NT2/D1 (cell line): Measurements from ENCODE around the gene NMB.
A peak's percentile ranks its signal among the peaks of the same experiment; 100 is the strongest.

Source experiments
- DNase-seq: peaks from one replicate; pipeline ENCODE4 v3.0.0-alpha.2; 2011; ENCODE audit warnings: low read depth, low spot score
- H3K27me3 ChIP-seq: 2 replicates; pipeline ENCODE4 v1.6.0; 2011; ENCODE audit warnings: mild to moderate bottlenecking; ENCODE audit not compliant: insufficient read length, insufficient read depth
- H3K36me3 ChIP-seq: 2 replicates; pipeline ENCODE4 v1.6.1; 2011; ENCODE audit warnings: mild to moderate bottlenecking, low read length, mixed read lengths; ENCODE audit not compliant: insufficient read depth, insufficient read length
- H3K4me1 ChIP-seq: 2 replicates; pipeline ENCODE4 v1.5.1; 2011; ENCODE audit not compliant: insufficient read depth, insufficient read length
- H3K4me3 ChIP-seq: 2 replicates; pipeline ENCODE4 v1.5.1; 2011; ENCODE audit warnings: low read depth; ENCODE audit not compliant: insufficient read length
- H3K9ac ChIP-seq: 2 replicates; pipeline ENCODE4 v1.6.0; 2011; ENCODE audit warnings: low read depth; ENCODE audit not compliant: insufficient read length
- H3K9me3 ChIP-seq: 2 replicates; pipeline ENCODE4 v1.5.1; 2011; ENCODE audit warnings: mild to moderate bottlenecking, low read length; ENCODE audit not compliant: insufficient read depth
- SUZ12 ChIP-seq: IDR thresholded peaks from 2 replicates; pipeline ENCODE4 v1.6.1; 2011; ENCODE audit not compliant: insufficient read length, insufficient read depth; ENCODE audit errors: extremely low read depth
- YY1 ChIP-seq: IDR thresholded peaks from 2 replicates; pipeline ENCODE4 v1.6.1; 2011; ENCODE audit not compliant: insufficient read length, insufficient read depth
- ZNF274 ChIP-seq: IDR thresholded peaks from 2 replicates; pipeline ENCODE4 v1.6.1; 2011; ENCODE audit warnings: mild to moderate bottlenecking, low read depth, low read length

Gene NMB, protein sequence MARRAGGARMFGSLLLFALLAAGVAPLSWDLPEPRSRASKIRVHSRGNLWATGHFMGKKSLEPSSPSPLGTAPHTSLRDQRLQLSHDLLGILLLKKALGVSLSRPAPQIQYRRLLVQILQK

DNA sequence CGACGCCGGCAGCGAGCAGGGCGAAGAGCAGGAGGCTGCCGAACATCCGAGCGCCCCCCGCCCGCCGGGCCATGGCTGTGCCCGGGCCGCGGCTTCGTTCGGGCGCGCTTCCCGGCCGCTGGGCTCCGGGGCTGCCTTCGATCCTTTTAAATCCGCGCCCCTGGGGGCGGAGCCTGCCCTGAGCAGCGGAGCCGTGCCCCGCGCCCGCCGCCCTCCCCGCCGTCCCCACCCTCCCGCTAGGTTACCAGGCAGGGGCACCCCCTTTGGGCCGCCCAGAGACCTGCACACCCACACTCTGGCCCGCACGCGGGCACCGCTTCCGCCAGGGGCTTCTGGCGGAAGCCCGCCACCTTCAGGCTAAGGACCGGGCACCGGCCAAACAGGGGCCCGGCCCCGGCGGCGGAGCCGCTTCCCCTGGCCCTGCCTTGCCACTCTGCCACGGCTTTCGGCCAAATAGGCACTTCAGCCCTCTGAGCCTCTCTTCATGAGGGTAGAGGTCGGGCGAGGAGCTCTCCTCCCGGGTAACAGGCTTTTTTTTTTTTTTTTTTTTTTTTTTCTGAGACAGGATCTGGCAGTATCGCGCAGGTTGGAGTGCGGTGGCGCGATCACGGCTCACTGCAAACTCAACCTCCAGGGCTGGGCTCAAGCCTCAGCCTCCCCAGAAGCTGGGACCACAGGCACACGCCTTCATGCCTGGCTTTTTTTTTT lies at the start of gene NMB:
NMB (minus strand) TSS at position 120 of the 708 bp plus-strand sequence; CDS start at position 73, 47 bp downstream.
- no peaks in the 10 kb centered on the region for H3K9me3 ChIP-seq
- peak; percentile 88 for DNase-seq
- peaks cover 13% of the 10 kb centered on the region for H3K4me1 ChIP-seq
- peak within 1 kb of the TSS; percentile 84 for H3K9ac ChIP-seq
- H3K36me3 ChIP-seq: peaks cover 18% of the 10 kb centered on the region
- H3K4me3 ChIP-seq: peak within 1 kb of the TSS; percentile 53
- TF ChIP-seq ZNF274: no peak
- TF ChIP-seq YY1: no peak
- no peak for TF ChIP-seq SUZ12
- H3K27me3 ChIP-seq: peaks cover 23% of the 10 kb centered on the region

DNA sequence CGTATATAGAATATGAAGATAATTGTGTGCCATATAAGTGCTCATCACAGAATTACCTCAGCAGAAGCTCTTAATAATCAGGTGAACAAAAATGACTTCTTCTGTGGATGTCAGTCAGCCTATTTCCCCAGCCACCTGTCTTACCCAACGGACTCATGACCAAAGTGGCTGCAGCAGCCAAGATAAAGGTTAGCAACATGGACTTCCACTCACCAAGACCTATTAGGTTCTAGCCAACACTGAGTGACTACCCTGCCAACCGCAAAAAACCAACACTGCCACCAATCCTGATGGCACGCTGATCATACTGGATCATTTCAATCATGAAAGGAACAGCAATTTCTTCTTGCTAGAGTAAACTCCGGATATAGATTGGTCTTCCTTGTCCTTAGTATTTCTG lies 45.8 kb upstream of the NMB start:
- TF ChIP-seq ZNF274 (no peak), YY1 (no peak), SUZ12 (no peak)
- no peak for DNase-seq
- H3K4me3 ChIP-seq: no peak overlapping the region
- no peaks in the 10 kb centered on the region for H3K27me3 ChIP-seq
- H3K36me3 ChIP-seq: peaks cover 35% of the 10 kb centered on the region
- no peak overlapping the region for H3K9ac ChIP-seq
- H3K9me3 ChIP-seq: no peaks in the 10 kb centered on the region
- no peaks in the 10 kb centered on the region for H3K4me1 ChIP-seq

DNA sequence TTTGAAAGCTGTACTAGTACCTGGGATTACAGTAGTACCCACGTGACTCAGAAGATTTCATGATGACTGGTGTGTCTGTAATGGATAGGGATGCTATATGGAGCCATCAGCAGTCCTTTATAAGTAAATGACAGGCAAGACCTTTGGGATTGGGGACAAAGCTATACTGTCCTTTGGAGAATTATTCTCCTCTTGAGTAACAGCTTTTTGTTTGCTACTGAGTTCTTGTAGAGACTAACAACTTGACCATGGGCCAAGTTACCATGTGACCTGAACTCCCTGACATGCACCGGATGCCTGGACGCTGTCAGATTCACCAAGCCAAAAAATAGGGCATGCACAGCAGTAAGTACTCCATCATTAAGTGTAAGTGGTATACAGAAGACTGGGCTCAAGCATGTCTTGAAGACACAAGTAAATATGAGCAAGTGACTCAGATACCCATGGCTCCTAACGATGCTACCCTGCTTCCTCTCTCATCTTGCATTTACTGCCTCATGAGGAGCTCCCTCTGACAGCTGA lies 45.0 kb upstream of the NMB start:
- no peak for TF ChIP-seq YY1
- Histone ChIP-seq H3K9ac (no peak overlapping the region), H3K36me3 (peaks cover 31% of the 10 kb centered on the region), H3K4me1 (no peaks in the 10 kb centered on the region), H3K4me3 (no peak overlapping the region), H3K9me3 (no peaks in the 10 kb centered on the region), H3K27me3 (no peaks in the 10 kb centered on the region)
- DNase-seq: no peak

DNA sequence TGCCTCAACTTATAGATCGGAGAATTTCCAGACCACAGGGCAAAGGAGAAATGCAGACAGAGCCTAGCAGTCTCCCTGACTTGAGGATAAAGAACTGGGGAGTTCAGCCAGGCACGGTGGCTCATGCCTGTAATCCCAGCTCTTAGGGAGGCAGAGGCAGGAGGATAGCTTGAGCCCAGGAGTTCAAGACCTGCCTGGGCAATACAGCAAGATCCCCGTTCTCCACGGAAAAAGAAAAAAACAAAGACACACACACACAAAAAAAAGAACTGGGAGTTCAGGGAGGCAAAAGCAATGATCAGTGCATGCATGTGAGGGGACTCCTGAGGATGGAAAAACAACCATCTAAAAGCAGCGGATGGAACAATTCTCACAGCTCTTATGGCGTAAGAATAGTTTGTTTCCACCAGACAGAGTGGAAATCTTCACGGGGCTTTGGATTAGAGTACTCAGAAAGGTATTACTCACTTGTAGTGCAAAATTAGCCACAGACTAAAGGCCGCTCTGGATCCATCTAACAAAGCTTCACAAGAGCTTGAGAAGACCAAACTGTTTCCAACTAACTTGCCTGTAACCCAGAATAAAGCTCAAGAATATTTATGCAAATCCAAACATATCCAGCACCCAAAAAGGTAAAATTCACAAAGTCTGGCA lies 41.7 kb upstream of the NMB start:
- peaks cover 23% of the 10 kb centered on the region for H3K36me3 ChIP-seq
- H3K4me1 ChIP-seq: no peaks in the 10 kb centered on the region
- no peaks in the 10 kb centered on the region for H3K9me3 ChIP-seq
- no peak for TF ChIP-seq SUZ12
- TF ChIP-seq YY1: no peak
- no peak for TF ChIP-seq ZNF274
- H3K4me3 ChIP-seq: no peak overlapping the region
- DNase-seq: no peak
- no peak overlapping the region for H3K9ac ChIP-seq
- no peaks in the 10 kb centered on the region for H3K27me3 ChIP-seq

DNA sequence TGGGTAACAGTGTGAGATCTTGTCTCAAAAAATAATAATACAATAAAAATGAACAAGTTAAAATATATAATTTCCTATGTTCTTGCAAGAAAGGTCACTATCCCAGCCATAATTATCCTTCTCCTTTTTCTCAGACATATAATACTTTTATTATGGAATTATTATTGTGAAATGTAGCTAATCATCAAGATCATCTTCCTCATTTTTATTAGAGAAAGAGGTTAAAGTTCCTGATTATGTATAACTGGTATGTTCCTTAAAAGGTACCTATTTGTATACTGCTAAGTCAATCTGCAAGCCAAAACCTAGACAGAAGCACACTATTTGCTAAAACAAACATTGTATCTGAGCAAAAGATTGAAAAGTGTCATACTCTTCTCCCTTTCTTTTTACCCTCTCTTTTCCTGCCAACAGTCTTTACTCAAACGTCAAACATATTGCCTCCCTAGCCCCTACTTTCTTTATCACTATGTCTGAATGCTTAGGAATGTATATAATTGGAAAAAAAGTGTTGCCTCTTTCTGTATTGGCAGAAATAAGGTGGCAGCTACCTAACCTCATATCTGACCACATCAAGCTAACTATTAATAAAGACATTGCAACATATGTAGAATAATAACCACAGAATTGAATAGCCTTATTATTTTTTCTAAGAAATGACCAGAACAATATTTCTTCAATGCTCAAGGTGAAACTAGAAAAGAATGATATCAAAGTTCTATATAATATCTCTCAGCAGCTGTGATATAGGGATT lies 39.4 kb upstream of the NMB start:
- TF ChIP-seq YY1 (no peak), ZNF274 (no peak), SUZ12 (no peak)
- H3K9ac ChIP-seq: no peak overlapping the region
- H3K36me3 ChIP-seq: peaks cover 10% of the 10 kb centered on the region
- H3K4me3 ChIP-seq: no peak overlapping the region
- H3K4me1 ChIP-seq: no peaks in the 10 kb centered on the region
- H3K27me3 ChIP-seq: no peaks in the 10 kb centered on the region
- no peaks in the 10 kb centered on the region for H3K9me3 ChIP-seq
- DNase-seq: no peak

DNA sequence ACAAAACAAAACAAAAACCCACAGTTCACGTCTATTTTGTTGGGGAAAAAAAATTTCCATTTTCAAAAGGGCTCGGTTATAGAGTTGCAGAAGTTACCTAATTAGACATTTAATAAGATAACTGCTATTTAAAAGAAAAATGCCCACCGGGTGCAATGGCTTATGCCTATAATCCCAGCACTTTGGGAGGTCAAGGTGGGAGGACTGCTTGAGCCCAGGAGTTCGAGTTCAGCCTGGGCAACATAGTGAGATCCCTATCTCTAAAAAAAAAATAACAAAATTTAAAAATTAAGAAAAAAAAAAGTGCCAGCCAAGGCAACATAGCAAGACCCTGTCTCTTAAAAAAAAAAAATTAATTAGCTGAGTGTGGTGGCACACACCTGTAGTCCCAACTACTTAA lies 38.8 kb upstream of the NMB start:
- peaks cover 12% of the 10 kb centered on the region for H3K36me3 ChIP-seq
- no peak for TF ChIP-seq ZNF274
- no peak for TF ChIP-seq YY1
- no peak for TF ChIP-seq SUZ12
- no peak overlapping the region for H3K4me3 ChIP-seq
- H3K9me3 ChIP-seq: no peaks in the 10 kb centered on the region
- no peak overlapping the region for H3K9ac ChIP-seq
- no peaks in the 10 kb centered on the region for H3K4me1 ChIP-seq
- no peak for DNase-seq
- no peaks in the 10 kb centered on the region for H3K27me3 ChIP-seq
